ENCODE measurements around the gene IRF2BP2. TPM values are rescaled to one million over a fixed set of nuclear protein-coding genes. Genes with fewer than 3 reads are reported as not detected.

The IRF2BP2 gene
- total RNA-seq, 2 donors from 2014 or later = 157 to 164 TPM

DNA sequence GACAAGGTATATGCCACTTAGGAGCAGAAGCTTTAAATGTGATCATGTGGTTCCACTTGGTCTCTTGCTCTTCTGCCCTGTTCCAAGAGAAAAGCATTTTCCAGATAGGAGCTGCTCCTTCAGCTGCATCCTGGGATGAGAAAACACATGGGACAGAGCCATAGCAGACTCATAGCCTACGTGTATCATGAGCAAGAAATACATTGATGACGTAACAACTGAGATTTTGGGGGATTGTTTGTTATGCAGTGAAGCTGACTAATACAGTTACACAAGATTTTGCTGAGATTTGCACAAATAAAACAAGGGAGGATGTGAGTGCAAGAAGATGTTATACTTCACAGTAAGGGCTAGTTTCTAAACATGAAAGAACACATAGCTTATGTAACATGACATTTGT, 36.0 kb upstream of the IRF2BP2 start:
- Histone ChIP-seq H3K36me3 (no peaks in the 10 kb centered on the region), H3K27ac (no peak overlapping the region), H3K27me3 (no peaks in the 10 kb centered on the region), H3K4me1 (peaks cover 6% of the 10 kb centered on the region), H3K9me3 (no peaks in the 10 kb centered on the region), H3K4me3 (no peak overlapping the region), H3K9ac (ENCODE audit: low read depth in 2 of 2, low read length in 2 of 2) (no peak overlapping the region)
- intact Hi-C loops (cut with DNase I) = no loop called here
- TF ChIP-seq, protein P1, sequence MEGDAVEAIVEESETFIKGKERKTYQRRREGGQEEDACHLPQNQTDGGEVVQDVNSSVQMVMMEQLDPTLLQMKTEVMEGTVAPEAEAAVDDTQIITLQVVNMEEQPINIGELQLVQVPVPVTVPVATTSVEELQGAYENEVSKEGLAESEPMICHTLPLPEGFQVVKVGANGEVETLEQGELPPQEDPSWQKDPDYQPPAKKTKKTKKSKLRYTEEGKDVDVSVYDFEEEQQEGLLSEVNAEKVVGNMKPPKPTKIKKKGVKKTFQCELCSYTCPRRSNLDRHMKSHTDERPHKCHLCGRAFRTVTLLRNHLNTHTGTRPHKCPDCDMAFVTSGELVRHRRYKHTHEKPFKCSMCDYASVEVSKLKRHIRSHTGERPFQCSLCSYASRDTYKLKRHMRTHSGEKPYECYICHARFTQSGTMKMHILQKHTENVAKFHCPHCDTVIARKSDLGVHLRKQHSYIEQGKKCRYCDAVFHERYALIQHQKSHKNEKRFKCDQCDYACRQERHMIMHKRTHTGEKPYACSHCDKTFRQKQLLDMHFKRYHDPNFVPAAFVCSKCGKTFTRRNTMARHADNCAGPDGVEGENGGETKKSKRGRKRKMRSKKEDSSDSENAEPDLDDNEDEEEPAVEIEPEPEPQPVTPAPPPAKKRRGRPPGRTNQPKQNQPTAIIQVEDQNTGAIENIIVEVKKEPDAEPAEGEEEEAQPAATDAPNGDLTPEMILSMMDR (IDR thresholded peaks at IDR 0.05) = no peak
- no peak for DNase-seq

DNA sequence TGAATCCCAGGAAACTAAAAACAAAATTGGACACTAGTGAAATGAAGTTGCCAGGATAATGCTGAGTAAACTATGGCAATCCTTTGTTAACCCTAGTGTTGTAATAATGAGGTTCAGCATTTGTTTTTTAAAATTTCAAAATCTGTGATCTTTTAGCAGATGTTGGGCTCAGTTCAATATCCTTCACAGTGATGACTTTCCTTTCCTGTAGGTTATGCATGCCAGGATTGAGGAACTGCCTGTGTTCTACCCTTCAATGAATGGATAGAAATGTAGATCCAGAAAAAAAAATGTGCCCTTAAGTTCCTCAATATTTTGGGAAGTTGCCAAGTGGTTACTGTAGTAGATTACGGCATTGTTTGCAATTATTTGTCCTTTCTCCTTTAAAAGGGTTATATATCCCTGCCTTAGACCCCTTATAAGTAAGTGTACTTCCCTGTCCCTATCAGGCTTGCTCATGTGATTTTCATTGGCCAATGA, 35.5 kb upstream of the IRF2BP2 start:
- Histone ChIP-seq H3K9me3 (no peaks in the 10 kb centered on the region), H3K36me3 (no peaks in the 10 kb centered on the region), H3K4me1 (peaks cover 6% of the 10 kb centered on the region), H3K27me3 (no peaks in the 10 kb centered on the region), H3K27ac (no peak overlapping the region), H3K9ac (ENCODE audit: low read depth in 2 of 2, low read length in 2 of 2) (no peak overlapping the region), H3K4me3 (no peak overlapping the region)
- TF ChIP-seq, protein P1 (IDR thresholded peaks at IDR 0.05) = no peak
- peak; percentile 14 for DNase-seq
- intact Hi-C loops (cut with DNase I) = no loop called here

DNA sequence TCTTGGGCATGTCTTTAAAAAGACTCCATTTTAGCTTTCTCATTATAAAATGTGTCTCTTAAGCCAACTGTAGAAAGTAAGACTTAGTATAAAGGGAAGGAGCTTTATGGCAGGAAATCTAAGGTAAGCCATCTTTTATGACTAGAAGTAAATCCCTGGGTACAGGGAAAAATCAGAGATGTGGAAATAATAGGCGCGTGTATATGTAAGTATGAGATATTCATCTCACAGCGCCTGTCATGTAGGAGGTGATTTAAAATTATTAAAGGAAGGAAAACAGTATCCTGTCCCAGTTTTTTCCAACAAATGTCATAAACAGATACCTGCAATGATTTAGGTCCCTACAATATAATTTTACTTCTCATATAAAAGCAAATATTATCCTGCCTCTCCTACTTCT, 35.0 kb upstream of the IRF2BP2 start:
- H3K9ac ChIP-seq (ENCODE audit: low read depth in 2 of 2, low read length in 2 of 2) = no peak overlapping the region
- H3K4me1 ChIP-seq = peaks cover 6% of the 10 kb centered on the region
- no peaks in the 10 kb centered on the region for H3K27me3 ChIP-seq
- H3K36me3 ChIP-seq = no peaks in the 10 kb centered on the region
- H3K9me3 ChIP-seq = no peaks in the 10 kb centered on the region
- no peak for DNase-seq
- TF ChIP-seq, protein P1 (IDR thresholded peaks at IDR 0.05) = no peak
- intact Hi-C loops (cut with DNase I) = no loop called here
- H3K4me3 ChIP-seq = no peak overlapping the region
- H3K27ac ChIP-seq = peak overlapping the region; percentile 8

DNA sequence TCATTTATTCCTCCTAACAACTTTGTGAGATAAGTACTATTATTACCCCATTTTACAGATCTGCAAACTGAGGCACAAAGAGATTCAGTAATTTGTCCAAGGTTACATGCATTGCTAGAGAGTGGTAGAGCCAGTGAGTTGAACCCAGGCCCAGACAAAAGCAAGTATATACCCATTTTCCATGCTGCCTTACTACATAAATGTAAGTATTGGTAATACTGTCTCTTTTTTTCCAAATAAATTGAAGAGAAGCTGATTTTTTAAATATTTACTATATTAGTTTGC, 33.8 kb upstream of the IRF2BP2 start:
- Histone ChIP-seq H3K27ac (no peak overlapping the region), H3K4me1 (peaks cover 6% of the 10 kb centered on the region), H3K36me3 (no peaks in the 10 kb centered on the region), H3K9me3 (no peaks in the 10 kb centered on the region), H3K4me3 (no peak overlapping the region), H3K27me3 (no peaks in the 10 kb centered on the region), H3K9ac (ENCODE audit: low read depth in 2 of 2, low read length in 2 of 2) (no peak overlapping the region)
- DNase-seq = peak; percentile 13
- TF ChIP-seq, protein P1 (IDR thresholded peaks at IDR 0.05) = no peak
- intact Hi-C loops (cut with DNase I) = no loop called here

DNA sequence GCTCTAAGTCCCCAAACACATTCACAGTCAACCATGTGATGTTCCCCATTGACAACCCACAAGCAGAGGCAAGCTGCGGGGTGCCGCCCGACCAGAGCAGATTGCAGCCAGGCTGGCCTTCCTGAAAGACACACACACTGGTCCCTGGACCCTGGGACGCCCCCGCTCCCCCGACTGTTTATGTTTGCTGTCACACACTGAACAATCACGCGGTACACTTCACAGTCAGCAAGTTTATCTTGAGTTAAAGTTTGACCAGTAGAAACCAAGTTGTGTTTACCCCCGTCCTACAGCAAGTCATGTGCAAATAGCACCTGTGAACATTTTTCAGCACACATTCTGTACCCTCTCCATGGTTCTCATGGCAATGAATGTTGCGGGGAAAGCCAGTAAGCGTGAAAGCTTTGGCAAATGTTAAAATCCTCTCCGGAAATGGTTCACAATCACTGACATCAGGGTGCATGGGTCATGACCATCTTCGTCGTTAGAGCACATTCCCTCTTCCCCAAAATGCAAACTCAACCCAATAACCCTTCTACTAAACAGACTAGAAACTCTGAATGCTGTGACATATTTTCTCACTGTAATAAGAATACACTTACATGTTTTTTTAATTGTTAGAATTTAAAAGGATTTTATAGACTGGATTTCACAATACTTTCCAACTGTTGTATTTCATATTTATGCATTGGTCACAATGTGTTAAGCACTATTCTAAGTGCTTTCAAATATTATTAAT, 33.3 kb upstream of the IRF2BP2 start:
- Histone ChIP-seq H3K27ac (no peak overlapping the region), H3K36me3 (no peaks in the 10 kb centered on the region), H3K4me3 (no peak overlapping the region), H3K4me1 (peaks cover 6% of the 10 kb centered on the region), H3K27me3 (no peaks in the 10 kb centered on the region), H3K9ac (ENCODE audit: low read depth in 2 of 2, low read length in 2 of 2) (peak overlapping the region in 1 of 2 donors; percentile 56), H3K9me3 (no peaks in the 10 kb centered on the region)
- TF ChIP-seq, protein P1 (IDR thresholded peaks at IDR 0.05) = no peak
- intact Hi-C loops (cut with DNase I) = no loop called here
- DNase-seq = peak; percentile 76

All from colonic mucosa (tissue), 4 donors.